DND-41 (cell line): ENCODE results near the gene ILF3.
"Not testable (repeated sequence)": the region's sequence is repeated elsewhere in the genome, so short reads cannot be mapped to it uniquely, and the experiment has no call there.

ENCODE experiments used
- ATAC-seq: fragments of 200-7000 bp; cut with Tn5 transposase; 3 replicates; pipeline ENCODE4 v1.9.1; 2021; ENCODE audit warnings: low read depth; ENCODE audit not compliant: insufficient read depth
- DNase-seq: peaks from one replicate; pipeline ENCODE4 v3.0.0-alpha.2; 2020
- H2AFZ ChIP-seq: 2 replicates; pipeline ENCODE4 v1.6.0; 2012; ENCODE audit warnings: low read depth, low read length
- H3K27ac ChIP-seq: 2 replicates; pipeline ENCODE4 v1.5.1; 2012; ENCODE audit warnings: low read length, inconsistent platforms
- H3K27me3 ChIP-seq: fragments of 200-600 bp; sonication (generic); 2 replicates; pipeline ENCODE4 v1.6.0; 2012; ENCODE audit warnings: low read length, mild to moderate bottlenecking, inconsistent platforms; ENCODE audit not compliant: insufficient read depth, poor library complexity
- H3K36me3 ChIP-seq: 2 replicates; pipeline ENCODE4 v1.5.1; 2012; ENCODE audit warnings: low read length, inconsistent platforms; ENCODE audit not compliant: insufficient read depth
- H3K4me1 ChIP-seq: 2 replicates; pipeline ENCODE4 v1.5.1; 2012; ENCODE audit warnings: mild to moderate bottlenecking, low read length; ENCODE audit not compliant: insufficient read depth
- H3K4me2 ChIP-seq: 2 replicates; pipeline ENCODE4 v1.6.0; 2012; ENCODE audit warnings: mild to moderate bottlenecking, moderate library complexity, low read length, inconsistent platforms; ENCODE audit not compliant: insufficient read depth
- H3K4me3 ChIP-seq, 2 experiments: fragments of 200-600 bp in 1 of 2; shearing (Covaris generic) in 1 of 2; 2 replicates each; pipeline ENCODE4 v1.5.1; 2012 to 2016; ENCODE audit warnings: inconsistent platforms in 2 of 2, low read length in 2 of 2, mild to moderate bottlenecking in 2 of 2, low read depth in 1 of 2, moderate library complexity in 1 of 2
- H3K79me2 ChIP-seq: 2 replicates; pipeline ENCODE4 v1.6.0; 2012; ENCODE audit warnings: low read length, inconsistent platforms; ENCODE audit not compliant: insufficient read depth
- H3K9ac ChIP-seq: 2 replicates; pipeline ENCODE4 v1.6.0; 2012; ENCODE audit warnings: low read depth, mild to moderate bottlenecking, inconsistent platforms, low read length, moderate library complexity
- H3K9me3 ChIP-seq: 2 replicates; pipeline ENCODE4 v1.5.1; 2012; ENCODE audit warnings: low read length, moderate library complexity, mild to moderate bottlenecking, inconsistent platforms; ENCODE audit not compliant: insufficient read depth, severe bottlenecking
- H4K20me1 ChIP-seq: 2 replicates; pipeline ENCODE4 v1.6.0; 2012; ENCODE audit warnings: low read length; ENCODE audit not compliant: insufficient read depth
- CTCF ChIP-seq: IDR thresholded peaks from 2 replicates; pipeline ENCODE4 v1.5.1; 2012; ENCODE audit warnings: borderline replicate concordance, low read length, moderate library complexity, mild to moderate bottlenecking; ENCODE audit not compliant: poor library complexity, severe bottlenecking; ENCODE audit errors: extremely low read depth
- EZH2 ChIP-seq: IDR thresholded peaks from 3 replicates; pipeline ENCODE4 v1.6.1; 2012; ENCODE audit warnings: borderline replicate concordance, low read depth, mild to moderate bottlenecking, moderate library complexity, low read length, inconsistent platforms; ENCODE audit not compliant: severe bottlenecking

ILF3 gene

GRCh38 chr19:10669246-10669645 is 15.1 kb downstream of the ILF3 start:
- H3K36me3 ChIP-seq: peaks cover 82% of the 10 kb centered on the region
- no peaks in the 10 kb centered on the region for H3K27me3 ChIP-seq
- no peak for ATAC-seq
- no peaks in the 10 kb centered on the region for H3K9me3 ChIP-seq
- no peak overlapping the region for H2AFZ ChIP-seq
- no peak for DNase-seq
- TF ChIP-seq CTCF: no peak
- TF ChIP-seq EZH2: no peak
- peaks cover 100% of the 10 kb centered on the region for H3K79me2 ChIP-seq
- H3K27ac ChIP-seq: no peak overlapping the region
- H4K20me1 ChIP-seq: peaks cover 92% of the 10 kb centered on the region
- H3K4me2 ChIP-seq: no peak overlapping the region
- H3K9ac ChIP-seq: no peak overlapping the region
- no peaks in the 10 kb centered on the region for H3K4me1 ChIP-seq
- no peak overlapping the region for H3K4me3 ChIP-seq

- Histone ChIP-seq H3K9ac (no peak overlapping the region), H4K20me1 (peaks cover 92% of the 10 kb centered on the region)
Measured at GRCh38 chr19:10670182-10670581, 16.0 kb downstream of the ILF3 start.

GRCh38 chr19:10670876-10671804 is 17.0 kb downstream of the ILF3 start:
- Histone ChIP-seq H3K36me3 (peaks cover 97% of the 10 kb centered on the region), H2AFZ (no peak overlapping the region), H3K27ac (no peak overlapping the region), H3K4me1 (no peaks in the 10 kb centered on the region), H3K4me2 (no peak overlapping the region), H3K27me3 (no peaks in the 10 kb centered on the region), H3K79me2 (peaks cover 99% of the 10 kb centered on the region), H3K4me3 (no peak overlapping the region), H3K9me3 (no peaks in the 10 kb centered on the region), H3K9ac (no peak overlapping the region), H4K20me1 (peaks cover 91% of the 10 kb centered on the region)
- DNase-seq (no peak), ATAC-seq (no peak)
- no peak for TF ChIP-seq CTCF
- no peak for TF ChIP-seq EZH2

More at GRCh38 chr19:10670182-10670581, 16.0 kb downstream of the ILF3 start:
- peaks cover 100% of the 10 kb centered on the region for H3K79me2 ChIP-seq
- H2AFZ ChIP-seq: no peak overlapping the region
- H3K9me3 ChIP-seq: no peaks in the 10 kb centered on the region
- no peak overlapping the region for H3K27ac ChIP-seq
- no peaks in the 10 kb centered on the region for H3K27me3 ChIP-seq
- DNase-seq (no peak), ATAC-seq (no peak)
- no peak overlapping the region for H3K4me3 ChIP-seq
- no peaks in the 10 kb centered on the region for H3K4me1 ChIP-seq
- TF ChIP-seq CTCF (no peak), EZH2 (no peak)
- no peak overlapping the region for H3K4me2 ChIP-seq
- peaks cover 89% of the 10 kb centered on the region for H3K36me3 ChIP-seq

GRCh38 chr19:10671922-10672321 is 17.8 kb downstream of the ILF3 start:
- not testable (repeated sequence) for H3K4me2 ChIP-seq, ATAC-seq, H3K27ac ChIP-seq, H3K27me3 ChIP-seq, H3K4me1 ChIP-seq, DNase-seq, H3K4me3 ChIP-seq, H3K9me3 ChIP-seq, H3K9ac ChIP-seq, H2AFZ ChIP-seq
- Histone ChIP-seq H3K79me2 (peaks cover 95% of the 10 kb centered on the region), H3K36me3 (peaks cover 96% of the 10 kb centered on the region), H4K20me1 (peaks cover 89% of the 10 kb centered on the region)

- peaks cover 89% of the 10 kb centered on the region for H4K20me1 ChIP-seq
- not testable (repeated sequence) for H3K27me3 ChIP-seq, H3K4me3 ChIP-seq, H3K27ac ChIP-seq, H3K9me3 ChIP-seq, ATAC-seq, H3K9ac ChIP-seq, H3K4me2 ChIP-seq, H2AFZ ChIP-seq, H3K4me1 ChIP-seq, DNase-seq
- peaks cover 99% of the 10 kb centered on the region for H3K36me3 ChIP-seq
- peaks cover 95% of the 10 kb centered on the region for H3K79me2 ChIP-seq
Measured at GRCh38 chr19:10675214-10675613, 21.1 kb downstream of the ILF3 start.
